C4-2B (cell line): ENCODE measurements around the gene PSPN.

Source experiments
- ZFX ChIP-seq: fragments of 450-650 bp; IDR thresholded peaks from 2 replicates; pipeline ENCODE4 v1.6.1; 2017
- TF ChIP-seq, protein P1 (sequence below): fragments of 450-650 bp; conservative IDR thresholded peaks from 2 replicates; pipeline ENCODE4 v1.5.1; 2017; ENCODE audit warnings: mild to moderate bottlenecking

DNA sequence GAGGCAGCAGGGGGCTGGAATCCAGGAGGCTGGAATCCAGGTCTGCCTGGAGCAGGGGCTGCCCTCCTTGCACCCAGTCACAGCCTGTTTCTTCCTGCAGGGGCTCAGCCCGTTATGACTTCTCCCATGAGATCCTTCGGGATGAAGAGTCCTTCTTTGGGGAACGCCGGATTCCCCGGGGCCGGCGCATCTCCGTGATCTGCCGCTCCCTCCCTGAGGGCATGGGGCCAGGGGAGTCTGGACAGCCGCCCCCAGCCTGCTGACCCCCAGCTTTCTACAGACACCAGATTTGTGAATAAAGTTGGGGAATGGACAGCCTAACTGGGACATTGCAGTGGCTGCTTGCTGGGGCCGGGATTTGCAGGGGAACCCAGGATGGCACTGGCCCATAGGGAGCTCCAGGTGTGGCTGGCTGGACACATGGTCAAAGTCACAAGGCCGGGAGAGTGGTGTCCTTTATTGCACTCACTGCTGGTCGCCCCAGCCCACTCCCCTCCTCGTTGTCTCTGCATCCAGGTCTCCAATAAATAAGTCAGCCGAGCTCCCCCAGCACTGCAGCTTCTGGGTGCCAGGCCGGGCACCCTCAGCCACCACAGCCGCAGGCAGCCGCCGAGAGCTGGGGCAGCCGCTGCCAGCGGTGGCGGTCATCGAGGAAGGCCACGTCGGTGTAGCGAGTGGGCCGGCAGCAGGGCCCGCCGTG lies 872 bp downstream of the PSPN start:
- TF ChIP-seq, protein P1, sequence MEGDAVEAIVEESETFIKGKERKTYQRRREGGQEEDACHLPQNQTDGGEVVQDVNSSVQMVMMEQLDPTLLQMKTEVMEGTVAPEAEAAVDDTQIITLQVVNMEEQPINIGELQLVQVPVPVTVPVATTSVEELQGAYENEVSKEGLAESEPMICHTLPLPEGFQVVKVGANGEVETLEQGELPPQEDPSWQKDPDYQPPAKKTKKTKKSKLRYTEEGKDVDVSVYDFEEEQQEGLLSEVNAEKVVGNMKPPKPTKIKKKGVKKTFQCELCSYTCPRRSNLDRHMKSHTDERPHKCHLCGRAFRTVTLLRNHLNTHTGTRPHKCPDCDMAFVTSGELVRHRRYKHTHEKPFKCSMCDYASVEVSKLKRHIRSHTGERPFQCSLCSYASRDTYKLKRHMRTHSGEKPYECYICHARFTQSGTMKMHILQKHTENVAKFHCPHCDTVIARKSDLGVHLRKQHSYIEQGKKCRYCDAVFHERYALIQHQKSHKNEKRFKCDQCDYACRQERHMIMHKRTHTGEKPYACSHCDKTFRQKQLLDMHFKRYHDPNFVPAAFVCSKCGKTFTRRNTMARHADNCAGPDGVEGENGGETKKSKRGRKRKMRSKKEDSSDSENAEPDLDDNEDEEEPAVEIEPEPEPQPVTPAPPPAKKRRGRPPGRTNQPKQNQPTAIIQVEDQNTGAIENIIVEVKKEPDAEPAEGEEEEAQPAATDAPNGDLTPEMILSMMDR = no peak
- TF ChIP-seq ZFX = no peak
